GM12878 (cell line): Measurements from ENCODE around the gene VEPH1. TPM values are rescaled to one million over a fixed set of nuclear protein-coding genes. Genes with fewer than 3 reads are reported as not detected.

Source experiments
- ATAC-seq: fragments of 200-7000 bp; cut with Tn5 transposase; 3 replicates; pipeline ENCODE4 v1.9.1; 2020; ENCODE audit warnings: mild to moderate bottlenecking, moderate library complexity
- BruUV-seq: library from RNA; stranded (reverse); fragments of 400-500 nt; replicated peaks from 2 replicates; lab custom pipeline; 2021; lab: Mats Ljungman, UMichigan
- CTCF ChIA-PET: fragments of 300-600 bp; sonication (Branson Sonifier 250); formaldehyde crosslinking; extraction: SDS; loops from one replicate; lab custom pipeline; 2021; ENCODE audit warnings: inconsistent platforms; lab: Yijun Ruan, JAX
- POLR2A ChIA-PET: fragments of 350-600 bp; formaldehyde crosslinking; extraction: SDS; loops from one replicate; lab custom pipeline; 2021; ENCODE audit warnings: inconsistent platforms; lab: Charles Lee
- RAD21 ChIA-PET: fragments of 300-600 bp; sonication (Branson Sonifier 250); formaldehyde crosslinking; loops from one replicate; lab custom pipeline; 2023; ENCODE audit warnings: antibody characterized with exemption; ENCODE audit not compliant: unreplicated experiment; lab: Charles Lee
- SMC1A ChIA-PET: fragments of 300-600 bp; sonication (Branson Sonifier 250); formaldehyde crosslinking; loops from one replicate; lab custom pipeline; 2023; ENCODE audit not compliant: unreplicated experiment, uncharacterized antibody; lab: Charles Lee
- DNase-seq: peaks from one replicate; pipeline ENCODE4 v3.0.0-alpha.2; 2011; ENCODE audit warnings: low read depth, low spot score
- FAIRE-seq: peaks from 3 replicates; lab custom pipeline; 2011; peaks lifted over from hg19 to GRCh38; lab: Jason Lieb, UNC
- H2AFZ ChIP-seq: 2 replicates; pipeline ENCODE4 v1.6.0; 2011; ENCODE audit warnings: low read depth, low read length, control low read depth; ENCODE audit not compliant: control insufficient read depth
- H3K27ac ChIP-seq: 2 replicates; pipeline ENCODE4 v1.5.1; 2011; ENCODE audit warnings: control low read depth; ENCODE audit not compliant: control insufficient read depth, insufficient read depth
- H3K27me3 ChIP-seq, 2 experiments: replicated peaks in 1 of 2; 2 replicates each; pipeline versions ENCODE4 v1.6.0 to v1.6.1; 2011; ENCODE audit warnings: low read length in 1 of 2; ENCODE audit not compliant: control insufficient read depth in 2 of 2, insufficient read depth in 2 of 2
- H3K36me3 ChIP-seq, 2 experiments: 2 replicates each; pipeline ENCODE4 v1.5.1; 2011; ENCODE audit warnings: low read length in 1 of 2; ENCODE audit not compliant: control insufficient read depth in 2 of 2, insufficient read depth in 2 of 2
- H3K4me1 ChIP-seq: 2 replicates; pipeline ENCODE4 v1.6.1; 2011; ENCODE audit warnings: mild to moderate bottlenecking, low read length, moderate library complexity, mixed read lengths; ENCODE audit not compliant: control insufficient read depth, insufficient read depth
- H3K4me2 ChIP-seq: 2 replicates; pipeline ENCODE4 v1.6.0; 2011; ENCODE audit warnings: control low read depth; ENCODE audit not compliant: control insufficient read depth, insufficient read depth
- H3K4me3 ChIP-seq: fragments of 200-600 bp; sonication (generic); 2 replicates; pipeline ENCODE4 v1.5.1; 2016
- H3K79me2 ChIP-seq: 2 replicates; pipeline ENCODE4 v1.6.0; 2011; ENCODE audit warnings: low read length; ENCODE audit not compliant: control insufficient read depth, insufficient read depth
- H3K9ac ChIP-seq: 2 replicates; pipeline ENCODE4 v1.8.0; 2011; ENCODE audit warnings: low read length, control low read depth, mixed read lengths; ENCODE audit not compliant: control insufficient read depth, insufficient read depth
- H3K9me3 ChIP-seq: replicated peaks from 3 replicates; pipeline ENCODE4 v1.5.1; 2011; ENCODE audit warnings: mild to moderate bottlenecking, low read length; ENCODE audit not compliant: control insufficient read depth, insufficient read depth
- H4K20me1 ChIP-seq: 2 replicates; pipeline ENCODE4 v1.6.0; 2011; ENCODE audit not compliant: control insufficient read depth, insufficient read depth
- ASH2L ChIP-seq: fragments of 300-600, 200-600 bp; sonication (generic); IDR thresholded peaks from 2 replicates; pipeline ENCODE4 v1.6.1; 2017; ENCODE audit warnings: low read depth, mild to moderate bottlenecking, borderline replicate concordance
- BRCA1 ChIP-seq: IDR thresholded peaks from 2 replicates; pipeline ENCODE4 v1.6.1; 2011; ENCODE audit warnings: low read depth, low read length, improper control_type of control experiment
- CBFB ChIP-seq: IDR thresholded peaks from 2 replicates; pipeline ENCODE4 v1.6.1; 2016; ENCODE audit warnings: antibody characterized with exemption, low read depth
- CTCF ChIP-seq, 3 experiments: IDR thresholded peaks in 2 of 3; conservative IDR thresholded peaks in 1 of 3; 2 replicates each; pipeline ENCODE4 v1.5.1; 2011; ENCODE audit warnings: low read depth in 3 of 3, low read length in 3 of 3, mild to moderate bottlenecking in 3 of 3, control low read depth in 2 of 3, moderate library complexity in 2 of 3, inconsistent platforms in 1 of 3, mixed read lengths in 1 of 3; ENCODE audit not compliant: control insufficient read depth in 2 of 3, insufficient read depth in 1 of 3; ENCODE audit errors: extremely low read depth in 1 of 3
- EED ChIP-seq: sonication (generic); IDR thresholded peaks from 2 replicates; pipeline ENCODE4 v1.6.1; 2016; ENCODE audit warnings: antibody characterized with exemption, low read depth
- FOXM1 ChIP-seq: IDR thresholded peaks from 2 replicates; pipeline ENCODE4 v1.6.1; 2012; ENCODE audit warnings: low read depth, mild to moderate bottlenecking, inconsistent platforms, low read length, moderate library complexity
- HCFC1 ChIP-seq: fragments of 150-350 bp; IDR thresholded peaks from 2 replicates; pipeline ENCODE4 v1.6.1; 2014; ENCODE audit warnings: low read length
- JUNB ChIP-seq: IDR thresholded peaks from 2 replicates; pipeline ENCODE4 v1.6.1; 2016; ENCODE audit warnings: antibody characterized with exemption, mild to moderate bottlenecking
- KLF5 ChIP-seq: fragments of 450-650 bp; IDR thresholded peaks from 2 replicates; pipeline ENCODE4 v1.6.1; 2014; ENCODE audit warnings: mild to moderate bottlenecking; ENCODE audit not compliant: partially characterized antibody
- MYC ChIP-seq: IDR thresholded peaks from 2 replicates; pipeline ENCODE4 v1.6.1; 2011; ENCODE audit warnings: mild to moderate bottlenecking, low read length, moderate library complexity, inconsistent platforms; ENCODE audit not compliant: insufficient read depth, insufficient replicate concordance, insufficient read length, severe bottlenecking
- RELA ChIP-seq: fragments of 450-650 bp; IDR thresholded peaks from 2 replicates; pipeline ENCODE4 v1.8.0; 2014; ENCODE audit warnings: borderline replicate concordance; ENCODE audit not compliant: partially characterized antibody
- SIX5 ChIP-seq: IDR thresholded peaks from 2 replicates; pipeline ENCODE4 v1.6.1; 2011; ENCODE audit warnings: mild to moderate bottlenecking, low read depth, low read length, moderate library complexity; ENCODE audit not compliant: severe bottlenecking
- SMAD5 ChIP-seq: IDR thresholded peaks from 2 replicates; pipeline ENCODE4 v1.6.1; 2016; ENCODE audit warnings: antibody characterized with exemption, low read depth
- STAT1 ChIP-seq: fragments of 450-650 bp; conservative IDR thresholded peaks from 2 replicates; pipeline ENCODE4 v1.6.1; 2014; ENCODE audit warnings: antibody characterized with exemption, mild to moderate bottlenecking
- SUPT20H ChIP-seq: IDR thresholded peaks from 2 replicates; pipeline ENCODE4 v1.6.1; 2011; ENCODE audit warnings: low read depth, mild to moderate bottlenecking, low read length, moderate library complexity, borderline replicate concordance; ENCODE audit not compliant: control insufficient read depth
- TAF1 ChIP-seq: IDR thresholded peaks from 2 replicates; pipeline ENCODE4 v1.6.1; 2011; ENCODE audit warnings: mild to moderate bottlenecking, low read depth, low read length, borderline replicate concordance
- TARDBP ChIP-seq: IDR thresholded peaks from 2 replicates; pipeline ENCODE4 v1.6.1; 2016; ENCODE audit warnings: borderline replicate concordance
- ZNF274 ChIP-seq: IDR thresholded peaks from one replicate; pipeline ENCODE4 v1.8.0; 2011; ENCODE audit not compliant: insufficient read length, insufficient read depth
- WGBS: methylation state at CpG from one replicate; pipeline ENCODE4 v1.1.6; 2016; ENCODE audit warnings: low lambda C conversion rate; ENCODE audit not compliant: insufficient replicate concordance, insufficient coverage; ENCODE audit errors: missing lambda C conversion rate; 5-methylcytosine and 5-hydroxymethylcytosine counted together
- in situ Hi-C: fragments of 300-500 bp; cut with MboI; formaldehyde crosslinking; loops from 9 replicates; pipeline ENCODE4 v1.14.3; 2018; ENCODE audit warnings: mixed read lengths
- intact Hi-C: fragments of 100-400 bp; cut with micrococcal nuclease; formaldehyde crosslinking; loops from one replicate; pipeline ENCODE4 v1.14.2; 2022; ENCODE audit not compliant: unreplicated experiment
- polyA plus RNA-seq, 11 experiments: library from polyadenylated mRNA; depleted of rRNA in 4 of 11; unstranded in 6 of 11; stranded (reverse) in 5 of 11; fragments of >200 nt; fragmentation: Nextera tagmentation in 4 of 11; fragmentation: Illumina TruSeq in 1 of 11; extraction: Ambion mirVana in 4 of 11; extraction: Trizol in 1 of 11; gene quantifications; 1 replicate in 1 of 11; 2 replicates in 10 of 11; pipeline versions ENCODE4 v1.2.1 to v1.2.3, GENCODE V29; 2011 to 2016; ENCODE audit warnings: inconsistent platforms in 2 of 11, missing spikeins in 2 of 11, low read depth in 1 of 11
- total RNA-seq, 4 experiments: library from RNA; depleted of rRNA in 3 of 4; stranded (reverse); fragments of >200 nt in 3 of 4; fragmentation: Illumina TruSeq in 1 of 4; extraction: Trizol in 1 of 4; gene quantifications; 2 replicates each; pipeline versions ENCODE4 v1.2.1 to v1.2.3, GENCODE V29; 2013 to 2021

The VEPH1 gene
- total and polyA plus RNA-seq, 10 of the 15 experiments (the other 5 are each of a cell fraction or from before 2014, with no cell fraction given) = 0.04 to 0.26 (median 0.17) TPM; not detected in 7

- Histone ChIP-seq H4K20me1 (no peaks in the 10 kb centered on the region; the same call in 1 of the 2 replicates), H3K27me3 (no peaks in the 10 kb centered on the region), H2AFZ (no peak overlapping the region), H3K4me3 (no peak overlapping the region), H3K4me2 (no peak overlapping the region), H3K36me3 (no peaks in the 10 kb centered on the region), H3K9ac (no peak overlapping the region), H3K9me3 (no peaks in the 10 kb centered on the region), H3K79me2 (no peaks in the 10 kb centered on the region), H3K4me1 (no peaks in the 10 kb centered on the region), H3K27ac (no peak overlapping the region)
- intact Hi-C loops = no loop called here
- POLR2A ChIA-PET = no interaction called here
- RAD21 ChIA-PET = interaction anchor here (0.8 kb wide), 1 partner anchor 43 kb away, joined by 3 read pairs; no protein-coding TSS in a partner anchor
- no peak for TF ChIP-seq STAT1
- no peak for TF ChIP-seq RELA
- no peak for TF ChIP-seq KLF5
- TF ChIP-seq ZNF274 = no peak
- no peak for TF ChIP-seq TARDBP
- TF ChIP-seq SMAD5 = no peak
- TF ChIP-seq CTCF (IDR thresholded peaks at IDR 0.05 in 2 of 3, conservative IDR thresholded peaks at IDR 0.05 in 1 of 3; ENCODE audit: control insufficient read depth in 2 of 3, extremely low read depth in 1 of 3, insufficient read depth in 1 of 3, low read depth in 3 of 3, low read length in 3 of 3) = no peak
- no peak for TF ChIP-seq FOXM1
- no peak for TF ChIP-seq SIX5
- TF ChIP-seq TAF1 = no peak
- no peak for TF ChIP-seq ASH2L
- no peak for TF ChIP-seq SUPT20H
- no peak for TF ChIP-seq HCFC1
- TF ChIP-seq JUNB = no peak
- TF ChIP-seq MYC = no peak
- no peak for TF ChIP-seq EED
- no peak for TF ChIP-seq BRCA1
- TF ChIP-seq CBFB = no peak
- no peak for FAIRE-seq
- CTCF ChIA-PET = interaction anchor here (1.2 to 4.0 kb wide), 2 partner anchors 13 to 44 kb away, joined by 3 to 29 read pairs; no protein-coding TSS in a partner anchor
- SMC1A ChIA-PET = no interaction called here
- no peak for DNase-seq
- no peak for ATAC-seq
- BruUV-seq = no TSS peak
- 48% methylated on average over 2 of the region's 2 CpGs for WGBS
- in situ Hi-C loops = no loop called here
Observed at GRCh38 chr3:157529751-157530150, 26.5 kb upstream of the VEPH1 start.
